Measurements from ENCODE around the gene DKK3. TPM values are rescaled to one million over a fixed set of nuclear protein-coding genes. Genes with fewer than 3 reads are reported as not detected.
A peak's percentile ranks its signal among the peaks of the same experiment; 100 is the strongest.

DKK3 gene
- total RNA-seq, 2 donors from 2014 or later, result 732 to 847 TPM

- Histone ChIP-seq H3K4me1 (ENCODE audit: control insufficient read depth in 1 of 2, low read depth in 2 of 2) (peaks cover 12 to 56% of the 10 kb centered on the region in 2 donors), H3K4me3 (no peak overlapping the region), H3K27me3 (replicated peaks; ENCODE audit: insufficient read depth) (no peaks in the 10 kb centered on the region), H3K36me3 (no peaks in the 10 kb centered on the region), H3K9me3 (no peaks in the 10 kb centered on the region), H3K27ac (peak overlapping the region; percentile 12 to 51)
- no peak for DNase-seq (ENCODE audit: low spot score)
- ATAC-seq (ENCODE audit: insufficient number of reproducible peaks, low FRiP score, low read depth), result no peak
- TF ChIP-seq, protein P1, sequence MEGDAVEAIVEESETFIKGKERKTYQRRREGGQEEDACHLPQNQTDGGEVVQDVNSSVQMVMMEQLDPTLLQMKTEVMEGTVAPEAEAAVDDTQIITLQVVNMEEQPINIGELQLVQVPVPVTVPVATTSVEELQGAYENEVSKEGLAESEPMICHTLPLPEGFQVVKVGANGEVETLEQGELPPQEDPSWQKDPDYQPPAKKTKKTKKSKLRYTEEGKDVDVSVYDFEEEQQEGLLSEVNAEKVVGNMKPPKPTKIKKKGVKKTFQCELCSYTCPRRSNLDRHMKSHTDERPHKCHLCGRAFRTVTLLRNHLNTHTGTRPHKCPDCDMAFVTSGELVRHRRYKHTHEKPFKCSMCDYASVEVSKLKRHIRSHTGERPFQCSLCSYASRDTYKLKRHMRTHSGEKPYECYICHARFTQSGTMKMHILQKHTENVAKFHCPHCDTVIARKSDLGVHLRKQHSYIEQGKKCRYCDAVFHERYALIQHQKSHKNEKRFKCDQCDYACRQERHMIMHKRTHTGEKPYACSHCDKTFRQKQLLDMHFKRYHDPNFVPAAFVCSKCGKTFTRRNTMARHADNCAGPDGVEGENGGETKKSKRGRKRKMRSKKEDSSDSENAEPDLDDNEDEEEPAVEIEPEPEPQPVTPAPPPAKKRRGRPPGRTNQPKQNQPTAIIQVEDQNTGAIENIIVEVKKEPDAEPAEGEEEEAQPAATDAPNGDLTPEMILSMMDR (IDR thresholded peaks at IDR 0.05), result no peak
Observed at GRCh38 chr11:12046636-12047236, 38.3 kb upstream of the DKK3 start.

- TF ChIP-seq, protein P1 (IDR thresholded peaks at IDR 0.05), result no peak
- H3K27me3 ChIP-seq (replicated peaks; ENCODE audit: insufficient read depth), result no peaks in the 10 kb centered on the region
- no peaks in the 10 kb centered on the region for H3K9me3 ChIP-seq
- H3K4me3 ChIP-seq, result no peak overlapping the region
- DNase-seq (ENCODE audit: low spot score) (no peak), ATAC-seq (ENCODE audit: insufficient number of reproducible peaks, low FRiP score, low read depth) (no peak)
- no peaks in the 10 kb centered on the region for H3K36me3 ChIP-seq
- peaks cover 12 to 49% of the 10 kb centered on the region in 2 donors for H3K4me1 ChIP-seq (ENCODE audit: control insufficient read depth in 1 of 2, low read depth in 2 of 2)
- peak overlapping the region in 1 of 2 donors; percentile 12 for H3K27ac ChIP-seq
Observed at GRCh38 chr11:12045914-12046635, 37.6 kb upstream of the DKK3 start.

DNA sequence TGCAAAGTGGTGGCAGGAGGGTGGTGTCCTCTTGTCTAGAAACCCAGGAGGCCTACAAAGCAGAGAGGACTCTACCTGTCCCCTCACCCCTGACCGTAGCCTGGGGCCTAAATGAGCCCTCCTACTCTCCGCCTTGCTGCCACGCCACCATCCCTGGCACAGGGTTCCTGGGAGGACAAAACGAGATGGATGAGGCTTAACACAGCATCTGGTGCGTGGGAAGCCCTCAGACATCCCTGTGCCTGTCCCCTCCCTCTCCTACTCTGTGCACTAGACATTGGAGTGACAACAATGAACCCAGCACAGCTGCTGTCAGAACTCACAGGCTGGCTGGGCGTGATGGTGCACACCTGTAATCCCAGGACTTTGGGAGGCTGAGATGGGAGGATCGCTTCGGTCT lies 36.4 kb upstream of the DKK3 start:
- ATAC-seq (ENCODE audit: insufficient number of reproducible peaks, low FRiP score, low read depth) (no peak), DNase-seq (ENCODE audit: low spot score) (no peak)
- Histone ChIP-seq H3K9me3 (no peaks in the 10 kb centered on the region), H3K4me3 (no peak overlapping the region), H3K4me1 (ENCODE audit: control insufficient read depth in 1 of 2, low read depth in 2 of 2) (peaks cover 3 to 37% of the 10 kb centered on the region in 2 donors), H3K27me3 (replicated peaks; ENCODE audit: insufficient read depth) (no peaks in the 10 kb centered on the region), H3K36me3 (no peaks in the 10 kb centered on the region), H3K27ac (peak overlapping the region in 1 of 2 donors; percentile 43)
- TF ChIP-seq, protein P1 (IDR thresholded peaks at IDR 0.05), result no peak

- peak overlapping the region; percentile 43 to 80 for H3K27ac ChIP-seq
- peak; percentile 97 for ATAC-seq (ENCODE audit: insufficient number of reproducible peaks, low FRiP score, low read depth)
- H3K4me3 ChIP-seq, result peak overlapping the region; percentile 44
- peaks cover 3 to 34% of the 10 kb centered on the region in 2 donors for H3K4me1 ChIP-seq (ENCODE audit: control insufficient read depth in 1 of 2, low read depth in 2 of 2)
- no peaks in the 10 kb centered on the region for H3K27me3 ChIP-seq (replicated peaks; ENCODE audit: insufficient read depth)
- H3K9me3 ChIP-seq, result no peaks in the 10 kb centered on the region
- H3K36me3 ChIP-seq, result no peaks in the 10 kb centered on the region
- TF ChIP-seq, protein P1 (IDR thresholded peaks at IDR 0.05), result peak; percentile 92
- DNase-seq (ENCODE audit: low spot score), result peak; percentile 86
Observed at GRCh38 chr11:12043959-12044791, 35.7 kb upstream of the DKK3 start.

- Histone ChIP-seq H3K36me3 (no peaks in the 10 kb centered on the region), H3K27me3 (replicated peaks; ENCODE audit: insufficient read depth) (no peaks in the 10 kb centered on the region), H3K4me1 (ENCODE audit: control insufficient read depth in 1 of 2, low read depth in 2 of 2) (peaks cover 3 to 27% of the 10 kb centered on the region in 2 donors), H3K4me3 (no peak overlapping the region), H3K9me3 (no peaks in the 10 kb centered on the region), H3K27ac (peak overlapping the region; percentile 43 to 80)
- ATAC-seq (ENCODE audit: insufficient number of reproducible peaks, low FRiP score, low read depth), result no peak
- DNase-seq (ENCODE audit: low spot score), result no peak
- TF ChIP-seq, protein P1 (IDR thresholded peaks at IDR 0.05), result no peak
Observed at GRCh38 chr11:12043221-12043620, 34.8 kb upstream of the DKK3 start.

Data from thoracic aorta (tissue), 2 donors.